K562 (cell line): Measurements from ENCODE around the gene SNX27.

Source experiments
- CC2D1A ChIP-seq: fragments of 450-650 bp; IDR thresholded peaks from 2 replicates; pipeline ENCODE4 v1.6.1; 2017; ENCODE audit warnings: mild to moderate bottlenecking
- CTCF ChIP-seq, 3 experiments: IDR thresholded peaks in 2 of 3; conservative IDR thresholded peaks in 1 of 3; 2 replicates each; pipeline ENCODE4 v1.5.1; 2011 to 2012; ENCODE audit warnings: low read length in 3 of 3, mild to moderate bottlenecking in 3 of 3, control low read depth in 2 of 3, improper control_type of control experiment in 1 of 3, inconsistent platforms in 1 of 3, low read depth in 1 of 3, mixed read lengths in 1 of 3, moderate library complexity in 1 of 3; ENCODE audit not compliant: insufficient read depth in 2 of 3
- MXI1 ChIP-seq: IDR thresholded peaks from 2 replicates; pipeline ENCODE4 v1.6.1; 2011; ENCODE audit warnings: low read depth, mild to moderate bottlenecking, improper control_type of control experiment, low read length
- NR2C1 ChIP-seq, 2 experiments: fragments of 450-650 bp; IDR thresholded peaks; 2 replicates each; pipeline ENCODE4 v1.6.1; 2017; ENCODE audit warnings: mild to moderate bottlenecking in 2 of 2, antibody characterized with exemption in 1 of 2, inconsistent platforms in 1 of 2, missing compliant biosample characterization in 1 of 2, missing genetic modification characterization in 1 of 2
- POLR2A ChIP-seq: fragments of 450-650 bp; conservative IDR thresholded peaks from 2 replicates; pipeline ENCODE4 v1.6.1; 2016
- REST ChIP-seq, 2 experiments: fragments of 450-650 bp; formaldehyde crosslinking in 1 of 2; IDR thresholded peaks; 2 replicates each; pipeline versions ENCODE4 v1.4.0 to v1.6.1; 2014 to 2020; ENCODE audit warnings: mild to moderate bottlenecking in 2 of 2, borderline replicate concordance in 1 of 2, low read depth in 1 of 2
- RREB1 ChIP-seq: fragments of 250-450 bp; sonication (Bioruptor Pico); IDR thresholded peaks from 2 replicates; pipeline ENCODE4 v1.4.0; 2020
- SMC3 ChIP-seq: conservative IDR thresholded peaks from 2 replicates; pipeline ENCODE4 v1.6.1; 2011; ENCODE audit warnings: low read depth, low read length, improper control_type of control experiment; ENCODE audit not compliant: insufficient read depth
- TBL1XR1 ChIP-seq, 2 experiments: IDR thresholded peaks; 2 replicates each; pipeline ENCODE4 v1.6.1; 2012; ENCODE audit warnings: improper control_type of control experiment in 2 of 2, low read length in 2 of 2, mild to moderate bottlenecking in 1 of 2
- YBX1 ChIP-seq: fragments of 450-650 bp; IDR thresholded peaks from 2 replicates; pipeline ENCODE4 v1.7.1; 2016; ENCODE audit warnings: mild to moderate bottlenecking
- ZBTB9 ChIP-seq: fragments of 450-650 bp; formaldehyde crosslinking; IDR thresholded peaks from 2 replicates; pipeline ENCODE4 v1.4.0; 2020; ENCODE audit warnings: mild to moderate bottlenecking, moderate library complexity
- ZHX1 ChIP-seq: fragments of 150-350 bp; conservative IDR thresholded peaks from 2 replicates; pipeline ENCODE4 v1.6.1; 2014; ENCODE audit warnings: low read length

GRCh38 chr1:151581921-151582320 lies 29.9 kb upstream of the SNX27 start:
- no peak for TF ChIP-seq ZBTB9 (CRISPR knock-in tag)
- TF ChIP-seq MXI1 = no peak
- no peak for TF ChIP-seq TBL1XR1 (IDR thresholded peaks at IDR 0.05; ENCODE audit: low read length in 2 of 2)
- no peak for TF ChIP-seq ZHX1
- TF ChIP-seq POLR2A = no peak
- TF ChIP-seq CTCF (IDR thresholded peaks at IDR 0.05 in 2 of 3, conservative IDR thresholded peaks at IDR 0.05 in 1 of 3; ENCODE audit: insufficient read depth in 2 of 3, low read depth in 1 of 3, low read length in 3 of 3) = no peak
- TF ChIP-seq REST (IDR thresholded peaks at IDR 0.05; ENCODE audit: borderline replicate concordance) = no peak
- TF ChIP-seq REST (CRISPR knock-in tag; IDR thresholded peaks at IDR 0.05; ENCODE audit: low read depth) = no peak
- no peak for TF ChIP-seq SMC3
- TF ChIP-seq YBX1 = no peak
- TF ChIP-seq CC2D1A = no peak
- TF ChIP-seq NR2C1 (IDR thresholded peaks at IDR 0.05) = no peak
- TF ChIP-seq NR2C1 (tag; IDR thresholded peaks at IDR 0.05) = no peak
- TF ChIP-seq RREB1 (CRISPR knock-in tag) = no peak
